ENCODE results near the gene ABCA13. TPM values are rescaled to one million over a fixed set of nuclear protein-coding genes. Genes with fewer than 3 reads are reported as not detected.

Gene ABCA13
- total RNA-seq, 4 donors from 2014 or later, result under 0.01 to 0.96 (median 0.35) TPM

- Histone ChIP-seq H3K4me3 (no peak overlapping the region), H3K27ac (no peak overlapping the region), H3K4me1 (no peaks in the 10 kb centered on the region), H3K27me3 (no peaks in the 10 kb centered on the region), H3K9me3 (no peaks in the 10 kb centered on the region), H3K36me3 (no peaks in the 10 kb centered on the region)
- in situ Hi-C loops (cut with MboI; ENCODE audit: low pct_ligation_motif_present in 1 of 4, low pct_unique_long_range_greater_than_20kb in 1 of 4, low sequenced_read_pairs in 3 of 4) (no loop called here), intact Hi-C loops (cut with DNase I; ENCODE audit: low total_unique reads) (no loop called here)
- 79% methylated on average over 4 of the region's 4 CpGs for WGBS, 2 donors (ENCODE audit: low coverage in 1 of 2)
- no peak for DNase-seq
- no peak for TF ChIP-seq POLR2AphosphoS5 (IDR thresholded peaks at IDR 0.05)
- no peak for TF ChIP-seq CTCF (IDR thresholded peaks at IDR 0.05)
- no peak for TF ChIP-seq EP300 (IDR thresholded peaks at IDR 0.05; ENCODE audit: low read depth)
- no peak for TF ChIP-seq POLR2A (IDR thresholded peaks at IDR 0.05)
Observed at GRCh38 chr7:48259463-48260280, 88.4 kb downstream of the ABCA13 start.

- no peak for TF ChIP-seq POLR2A (IDR thresholded peaks at IDR 0.05)
- TF ChIP-seq CTCF (IDR thresholded peaks at IDR 0.05), result no peak
- TF ChIP-seq POLR2AphosphoS5 (IDR thresholded peaks at IDR 0.05), result no peak
- no peak for TF ChIP-seq EP300 (IDR thresholded peaks at IDR 0.05; ENCODE audit: low read depth)
- intact Hi-C loops (cut with DNase I; ENCODE audit: low total_unique reads), result no loop called here
- 75 to 86% methylated on average over 1 to 2 of the region's 2 CpGs for WGBS, 2 donors (ENCODE audit: low coverage in 1 of 2)
Observed at GRCh38 chr7:48261696-48262095, 90.4 kb downstream of the ABCA13 start.

GRCh38 chr7:48262606-48263310 is 91.5 kb downstream of the ABCA13 start:
- intact Hi-C loops (cut with DNase I; ENCODE audit: low total_unique reads), result no loop called here
- H3K4me3 ChIP-seq, result no peak overlapping the region
- no peak for DNase-seq
- 78 to 100% methylated on average over 1 of the region's 1 CpG for WGBS, 2 donors (ENCODE audit: low coverage in 1 of 2)
- H3K36me3 ChIP-seq, result no peaks in the 10 kb centered on the region
- H3K9me3 ChIP-seq, result no peaks in the 10 kb centered on the region
- no peak overlapping the region for H3K27ac ChIP-seq
- in situ Hi-C loops (cut with MboI; ENCODE audit: low pct_ligation_motif_present in 1 of 4, low pct_unique_long_range_greater_than_20kb in 1 of 4, low sequenced_read_pairs in 3 of 4), result no loop called here
- no peaks in the 10 kb centered on the region for H3K27me3 ChIP-seq
- H3K4me1 ChIP-seq, result no peaks in the 10 kb centered on the region
- TF ChIP-seq POLR2A (IDR thresholded peaks at IDR 0.05) (no peak), CTCF (IDR thresholded peaks at IDR 0.05) (no peak), POLR2AphosphoS5 (IDR thresholded peaks at IDR 0.05) (no peak), EP300 (IDR thresholded peaks at IDR 0.05; ENCODE audit: low read depth) (no peak)

More at GRCh38 chr7:48261696-48262095, 90.4 kb downstream of the ABCA13 start:
- no peaks in the 10 kb centered on the region for H3K4me1 ChIP-seq
- H3K27me3 ChIP-seq, result no peaks in the 10 kb centered on the region
- H3K36me3 ChIP-seq, result no peaks in the 10 kb centered on the region
- DNase-seq, result no peak
- H3K9me3 ChIP-seq, result no peaks in the 10 kb centered on the region
- no peak overlapping the region for H3K4me3 ChIP-seq
- H3K27ac ChIP-seq, result no peak overlapping the region
- in situ Hi-C loops (cut with MboI; ENCODE audit: low pct_ligation_motif_present in 1 of 4, low pct_unique_long_range_greater_than_20kb in 1 of 4, low sequenced_read_pairs in 3 of 4), result no loop called here

- H3K36me3 ChIP-seq, result no peaks in the 10 kb centered on the region
- no peaks in the 10 kb centered on the region for H3K27me3 ChIP-seq
- DNase-seq, result no peak
- H3K27ac ChIP-seq, result no peak overlapping the region
- no peaks in the 10 kb centered on the region for H3K4me1 ChIP-seq
- H3K9me3 ChIP-seq, result no peaks in the 10 kb centered on the region
- TF ChIP-seq POLR2A (IDR thresholded peaks at IDR 0.05) (no peak), CTCF (IDR thresholded peaks at IDR 0.05) (no peak), EP300 (IDR thresholded peaks at IDR 0.05; ENCODE audit: low read depth) (no peak)
- no peak overlapping the region for H3K4me3 ChIP-seq
- intact Hi-C loops (cut with DNase I; ENCODE audit: low total_unique reads), result no loop called here
- in situ Hi-C loops (cut with MboI; ENCODE audit: low pct_ligation_motif_present in 1 of 4, low pct_unique_long_range_greater_than_20kb in 1 of 4, low sequenced_read_pairs in 3 of 4), result no loop called here
- WGBS, 2 donors (ENCODE audit: low coverage in 1 of 2), result 90 to 92% methylated on average over 2 of the region's 2 CpGs
Observed at GRCh38 chr7:48263311-48263650, 92.0 kb downstream of the ABCA13 start.
